ENCODE results near the gene APOBEC3F. TPM values are rescaled to one million over a fixed set of nuclear protein-coding genes. Genes with fewer than 3 reads are reported as not detected.
A peak's percentile ranks its signal among the peaks of the same experiment; 100 is the strongest.
"Not testable (repeated sequence)": the region's sequence is repeated elsewhere in the genome, so short reads cannot be mapped to it uniquely, and the experiment has no call there.

The APOBEC3F gene
- total RNA-seq, 1 experiment from 2014 or later, result 8.9 TPM

DNA sequence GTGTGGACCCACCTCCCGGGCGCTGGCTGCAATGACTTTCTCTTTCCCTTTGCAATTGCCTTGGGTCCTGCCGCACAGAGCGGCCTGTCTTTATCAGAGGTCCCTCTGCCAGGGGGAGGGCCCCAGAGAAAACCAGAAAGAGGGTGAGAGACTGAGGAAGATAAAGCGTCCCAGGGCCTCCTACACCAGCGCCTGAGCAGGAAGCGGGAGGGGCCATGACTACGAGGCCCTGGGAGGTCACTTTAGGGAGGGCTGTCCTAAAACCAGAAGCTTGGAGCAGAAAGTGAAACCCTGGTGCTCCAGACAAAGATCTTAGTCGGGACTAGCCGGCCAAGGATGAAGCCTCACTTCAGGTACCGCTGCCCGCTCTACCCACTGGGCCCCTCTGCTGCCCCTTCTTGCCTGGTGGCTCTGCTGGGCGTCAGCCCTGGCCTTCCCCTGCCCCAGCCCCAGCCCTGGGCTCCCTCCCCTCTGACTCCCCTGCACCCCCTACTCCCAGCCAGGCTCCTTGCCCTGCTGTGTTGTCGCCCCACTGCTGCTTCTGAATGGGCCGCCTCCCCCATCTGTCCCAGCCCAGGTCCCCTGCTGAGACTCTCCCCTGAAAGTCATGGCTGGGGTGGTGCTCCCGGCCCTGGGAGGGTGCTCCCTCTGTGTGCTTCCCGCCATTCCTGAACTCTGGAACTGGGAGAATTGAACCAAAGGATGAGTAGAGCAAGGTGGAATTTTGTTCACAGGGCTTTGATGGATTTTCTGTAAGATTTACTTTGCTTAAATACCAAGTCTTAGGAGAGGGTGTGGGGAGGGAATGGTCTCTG is 36.6 kb downstream of the APOBEC3F start, which contains the start of gene APOBEC3G:
Gene APOBEC3G (plus strand): TSS at position 250 of the 815 bp plus-strand sequence. CDS start 87 bp downstream, at position 337.
- H3K9ac ChIP-seq (ENCODE audit: extremely low read depth, insufficient read length, low read length); H2BK120ac ChIP-seq (ENCODE audit: low read depth, low read length, poor library complexity, severe bottlenecking); H3K4me2 ChIP-seq (ENCODE audit: insufficient read depth, insufficient read length, low read length); H2BK12ac ChIP-seq (ENCODE audit: insufficient read length, low read depth, low read length); H2AK5ac ChIP-seq (ENCODE audit: insufficient read length, low read length); H3K36me3 Mint-ChIP-seq (ENCODE audit: insufficient read depth in 1 of 3, low read depth in 3 of 3); H3K4me1 ChIP-seq (ENCODE audit: insufficient read depth, low read length); H4K20me1 ChIP-seq (ENCODE audit: control insufficient read depth, insufficient read depth, insufficient read length); H3K27me3 ChIP-seq (ENCODE audit: insufficient read depth, low read length); H2BK20ac ChIP-seq (ENCODE audit: low read depth, low read length, poor library complexity, severe bottlenecking); H2BK5ac ChIP-seq (ENCODE audit: insufficient read length, low read length); H3K23me2 ChIP-seq (ENCODE audit: insufficient read length, low read depth, low read length, poor library complexity, severe bottlenecking); H3K4ac ChIP-seq (ENCODE audit: low read depth, low read length); H3K27ac ChIP-seq (ENCODE audit: insufficient read length, low read depth, low read length); H3K23ac ChIP-seq (ENCODE audit: insufficient read length, low read depth, low read length); H3K56ac ChIP-seq (ENCODE audit: insufficient read length, low read depth, low read length); H3K79me1 ChIP-seq (ENCODE audit: insufficient read depth, low read depth, low read length, poor library complexity, severe bottlenecking); H3K9me3 Mint-ChIP-seq; H2BK15ac ChIP-seq (ENCODE audit: low read depth, low read length); H3K27me3 Mint-ChIP-seq (ENCODE audit: low read depth); H3T11ph ChIP-seq (ENCODE audit: low read length); H2AFZ ChIP-seq (ENCODE audit: low read length); H4K91ac ChIP-seq (ENCODE audit: insufficient read length, low read depth, low read length); H4K8ac ChIP-seq (replicated peaks; ENCODE audit: insufficient read length, low read depth, low read length); H3K9me3 ChIP-seq (ENCODE audit: control insufficient read depth, low read depth, low read length); H3K18ac ChIP-seq (ENCODE audit: insufficient read length, low read depth, low read length); DNase-seq; H3K79me2 ChIP-seq (ENCODE audit: insufficient read depth, low read length); H4K5ac ChIP-seq (ENCODE audit: insufficient read length, low read depth, low read length): not testable (repeated sequence)
- 0 out of 2 replicates have a peak within 1 kb of the TSS, but pooled peaks have one; percentile 80 for H3K14ac ChIP-seq (ENCODE audit: insufficient read depth, low read length)
- H3K4me1 Mint-ChIP-seq, result peaks cover 29 to 49% of the 10 kb centered on the region in 2 experiments
- no CpG with 5 or more reads among the region's 17 CpGs for WGBS (ENCODE audit: extremely low coverage, insufficient read length, low lambda C conversion rate)
- H3K27ac Mint-ChIP-seq, result peak within 1 kb of the TSS in 1 of 3 experiments; percentile 65; a peak in 1 of 7 replicates
- peak within 1 kb of the TSS in 1 of 2 experiments; percentile 35; a peak in 2 of 5 replicates for H3K4me3 Mint-ChIP-seq

DNA sequence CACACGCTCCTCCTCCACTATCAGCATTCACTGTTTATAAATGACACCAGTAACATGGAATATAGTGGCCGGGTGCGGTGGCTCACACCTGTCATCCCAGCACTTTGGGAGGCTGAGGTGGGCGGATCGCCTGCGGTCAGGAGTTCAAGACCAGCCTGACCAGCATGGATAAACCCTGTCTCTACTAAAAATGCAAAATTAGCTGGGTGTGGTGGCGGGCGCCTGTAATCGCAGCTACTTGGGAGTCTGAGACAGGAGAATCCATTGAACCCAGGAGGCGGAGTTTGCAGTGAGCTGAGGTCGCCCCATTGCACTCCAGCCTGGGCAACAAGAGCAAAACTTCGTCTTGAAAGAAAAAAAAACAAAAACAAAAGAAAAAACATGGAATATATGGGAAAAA is 37.2 kb downstream of the APOBEC3F start:
- no CpG with 5 or more reads among the region's 12 CpGs for WGBS (ENCODE audit: extremely low coverage, insufficient read length, low lambda C conversion rate)
- not testable (repeated sequence) for H2BK120ac ChIP-seq (ENCODE audit: low read depth, low read length, poor library complexity, severe bottlenecking); H4K5ac ChIP-seq (ENCODE audit: insufficient read length, low read depth, low read length); H2BK15ac ChIP-seq (ENCODE audit: low read depth, low read length); H4K8ac ChIP-seq (replicated peaks; ENCODE audit: insufficient read length, low read depth, low read length); H3K4ac ChIP-seq (ENCODE audit: low read depth, low read length); H3T11ph ChIP-seq (ENCODE audit: low read length); H3K56ac ChIP-seq (ENCODE audit: insufficient read length, low read depth, low read length); H4K20me1 ChIP-seq (ENCODE audit: control insufficient read depth, insufficient read depth, insufficient read length); H3K4me1 ChIP-seq (ENCODE audit: insufficient read depth, low read length); H2AK5ac ChIP-seq (ENCODE audit: insufficient read length, low read length); H3K23ac ChIP-seq (ENCODE audit: insufficient read length, low read depth, low read length); DNase-seq; H3K9me3 Mint-ChIP-seq; H2BK12ac ChIP-seq (ENCODE audit: insufficient read length, low read depth, low read length); H3K23me2 ChIP-seq (ENCODE audit: insufficient read length, low read depth, low read length, poor library complexity, severe bottlenecking); H2BK20ac ChIP-seq (ENCODE audit: low read depth, low read length, poor library complexity, severe bottlenecking); H3K27me3 Mint-ChIP-seq (ENCODE audit: low read depth); H3K9me3 ChIP-seq (ENCODE audit: control insufficient read depth, low read depth, low read length); H3K79me1 ChIP-seq (ENCODE audit: insufficient read depth, low read depth, low read length, poor library complexity, severe bottlenecking); H2BK5ac ChIP-seq (ENCODE audit: insufficient read length, low read length); H3K14ac ChIP-seq (ENCODE audit: insufficient read depth, low read length); H4K91ac ChIP-seq (ENCODE audit: insufficient read length, low read depth, low read length); H3K9ac ChIP-seq (ENCODE audit: extremely low read depth, insufficient read length, low read length); H2AFZ ChIP-seq (ENCODE audit: low read length); H3K27me3 ChIP-seq (ENCODE audit: insufficient read depth, low read length); H3K18ac ChIP-seq (ENCODE audit: insufficient read length, low read depth, low read length); H3K36me3 Mint-ChIP-seq (ENCODE audit: insufficient read depth in 1 of 3, low read depth in 3 of 3); H3K79me2 ChIP-seq (ENCODE audit: insufficient read depth, low read length); H3K4me2 ChIP-seq (ENCODE audit: insufficient read depth, insufficient read length, low read length); H3K27ac ChIP-seq (ENCODE audit: insufficient read length, low read depth, low read length); H3K4me3 Mint-ChIP-seq
- peak overlapping the region in 1 of 3 experiments; percentile 65; a peak in 1 of 7 replicates for H3K27ac Mint-ChIP-seq
- peaks cover 25 to 45% of the 10 kb centered on the region in 2 experiments for H3K4me1 Mint-ChIP-seq

Measured in H9 (cell line).